DLD1 (cell line): ENCODE data around the gene ETF1.

Experiments used
- in situ Hi-C: cut with HindIII; loops from 2 replicates; pipeline ENCODE4 v1.10.0; 2017; ENCODE audit warnings: low sequenced_read_pairs

ETF1 gene

DNA sequence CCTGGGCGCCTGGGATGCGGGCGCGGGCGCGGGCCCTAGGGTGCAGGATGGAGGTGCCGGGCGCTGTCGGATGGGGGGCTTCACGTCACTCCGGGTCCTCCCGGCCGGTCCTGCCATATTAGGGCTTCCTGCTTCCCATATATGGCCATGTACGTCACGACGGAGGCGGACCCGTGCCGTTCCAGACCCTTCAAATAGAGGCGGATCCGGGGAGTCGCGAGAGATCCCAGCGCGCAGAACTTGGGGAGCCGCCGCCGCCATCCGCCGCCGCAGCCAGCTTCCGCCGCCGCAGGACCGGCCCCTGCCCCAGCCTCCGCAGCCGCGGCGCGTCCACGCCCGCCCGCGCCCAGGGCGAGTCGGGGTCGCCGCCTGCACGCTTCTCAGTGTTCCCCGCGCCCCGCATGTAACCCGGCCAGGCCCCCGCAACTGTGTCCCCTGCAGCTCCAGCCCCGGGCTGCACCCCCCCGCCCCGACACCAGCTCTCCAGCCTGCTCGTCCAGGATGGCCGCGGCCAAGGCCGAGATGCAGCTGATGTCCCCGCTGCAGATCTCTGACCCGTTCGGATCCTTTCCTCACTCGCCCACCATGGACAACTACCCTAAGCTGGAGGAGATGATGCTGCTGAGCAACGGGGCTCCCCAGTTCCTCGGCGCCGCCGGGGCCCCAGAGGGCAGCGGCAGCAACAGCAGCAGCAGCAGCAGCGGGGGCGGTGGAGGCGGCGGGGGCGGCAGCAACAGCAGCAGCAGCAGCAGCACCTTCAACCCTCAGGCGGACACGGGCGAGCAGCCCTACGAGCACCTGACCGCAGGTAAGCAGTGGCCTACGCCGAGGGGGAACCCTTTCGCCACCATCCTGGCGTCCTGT is 77.5 kb downstream of the ETF1 start, which contains the start of gene EGR1:
Gene EGR1 (plus strand): TSS at position 219 of the 864 bp plus-strand sequence. CDS start 283 bp downstream, at position 502.
- in situ Hi-C loops, result no loop called here

DNA sequence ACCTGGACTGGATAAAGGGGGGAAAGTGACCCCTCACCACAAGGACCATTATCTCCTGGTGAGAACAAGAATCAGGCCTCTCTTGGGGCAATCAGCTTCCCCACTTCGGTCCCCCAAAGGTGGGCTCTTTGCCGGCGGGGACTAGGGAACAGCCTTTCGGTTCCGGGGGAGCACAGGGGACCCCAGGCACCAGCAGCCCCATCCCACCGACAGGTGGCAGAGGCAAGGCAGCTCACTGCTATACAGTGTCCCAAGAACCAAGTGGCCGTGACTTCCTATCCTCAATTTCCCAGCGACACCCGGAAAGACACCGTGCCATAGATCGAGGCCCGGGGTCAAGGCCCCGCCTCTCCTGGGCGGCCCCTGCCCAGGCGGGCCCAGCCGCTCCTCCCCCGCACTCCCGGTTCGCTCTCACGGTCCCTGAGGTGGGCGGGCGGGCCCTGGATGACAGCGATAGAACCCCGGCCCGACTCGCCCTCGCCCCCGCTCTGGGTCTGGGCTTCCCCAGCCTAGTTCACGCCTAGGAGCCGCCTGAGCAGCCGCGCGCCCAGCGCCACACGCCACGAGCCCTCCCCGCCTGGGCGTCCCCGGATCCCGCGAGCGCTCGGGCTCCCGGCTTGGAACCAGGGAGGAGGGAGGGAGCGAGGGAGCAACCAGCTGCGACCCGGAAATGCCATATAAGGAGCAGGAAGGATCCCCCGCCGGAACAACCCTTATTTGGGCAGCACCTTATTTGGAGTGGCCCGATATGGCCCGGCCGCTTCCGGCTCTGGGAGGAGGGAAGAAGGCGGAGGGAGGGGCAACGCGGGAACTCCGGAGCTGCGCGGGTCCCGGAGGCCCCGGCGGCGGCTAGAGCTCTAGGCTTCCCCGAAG is 78.4 kb downstream of the ETF1 start:
- in situ Hi-C loops, result no loop called here

- in situ Hi-C loops, result no loop called here
These were observed 79.0 kb downstream of the ETF1 start for GRCh38 chr5:138464008-138464387.

GRCh38 chr5:138463419-138464007 is 79.5 kb downstream of the ETF1 start:
- in situ Hi-C loops, result no loop called here

GRCh38 chr5:138461343-138462125 is 81.5 kb downstream of the ETF1 start:
- in situ Hi-C loops, result no loop called here

DNA sequence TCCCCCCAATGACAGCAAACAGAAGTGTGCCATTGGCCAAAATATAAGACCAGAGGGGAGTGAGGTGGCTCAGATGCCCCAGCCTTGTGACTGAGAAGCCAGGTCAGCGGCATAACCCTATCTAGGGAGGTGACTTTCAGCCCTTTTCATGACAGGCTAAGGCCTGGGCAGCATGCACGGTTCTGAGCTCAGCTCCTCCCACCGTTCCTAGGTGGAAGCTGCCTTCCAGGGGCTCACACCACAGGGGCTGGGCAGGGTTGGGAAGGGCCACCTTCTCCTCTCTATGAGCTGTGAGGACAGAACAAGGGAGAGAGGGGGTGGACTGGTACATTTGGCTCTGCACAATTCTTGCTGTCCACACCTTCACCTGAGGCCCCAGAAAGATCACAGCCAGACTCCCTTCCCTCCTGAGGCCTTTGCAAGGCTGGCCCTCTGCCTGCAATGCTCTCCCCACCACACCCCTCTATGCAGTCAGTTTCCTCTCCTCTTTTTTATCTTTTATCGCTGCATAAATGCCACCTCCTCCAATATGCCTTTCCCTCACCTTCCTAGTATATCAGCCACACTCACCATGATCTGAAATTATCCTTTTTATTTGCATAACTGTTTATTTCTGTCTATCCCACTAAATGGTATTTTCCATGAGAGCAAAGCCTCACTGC is 82.9 kb downstream of the ETF1 start:
- in situ Hi-C loops, result no loop called here

GRCh38 chr5:138459311-138459933 is 83.6 kb downstream of the ETF1 start:
- in situ Hi-C loops, result no loop called here

DNA sequence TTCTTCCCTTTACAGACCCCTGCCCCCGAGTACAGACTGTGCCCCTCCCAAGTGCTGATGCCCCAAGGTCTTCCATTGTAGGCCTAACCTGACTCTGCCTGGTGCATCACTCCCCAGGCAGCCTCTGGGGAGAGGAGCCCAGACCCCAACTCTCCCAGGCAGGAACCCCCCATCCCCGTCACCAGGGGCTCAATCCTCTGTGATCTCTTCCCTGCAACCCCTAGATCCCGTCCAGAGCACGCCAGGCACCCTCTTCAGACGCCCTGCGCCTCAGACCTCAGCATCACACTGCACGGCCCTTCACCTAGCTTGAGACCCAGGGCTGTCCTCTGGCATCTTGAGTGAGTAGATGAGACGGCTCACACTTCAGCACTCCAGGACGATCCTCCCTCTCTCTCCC is 84.2 kb downstream of the ETF1 start:
- in situ Hi-C loops, result no loop called here

GRCh38 chr5:138458384-138458783 is 84.7 kb downstream of the ETF1 start:
- in situ Hi-C loops, result no loop called here

DNA sequence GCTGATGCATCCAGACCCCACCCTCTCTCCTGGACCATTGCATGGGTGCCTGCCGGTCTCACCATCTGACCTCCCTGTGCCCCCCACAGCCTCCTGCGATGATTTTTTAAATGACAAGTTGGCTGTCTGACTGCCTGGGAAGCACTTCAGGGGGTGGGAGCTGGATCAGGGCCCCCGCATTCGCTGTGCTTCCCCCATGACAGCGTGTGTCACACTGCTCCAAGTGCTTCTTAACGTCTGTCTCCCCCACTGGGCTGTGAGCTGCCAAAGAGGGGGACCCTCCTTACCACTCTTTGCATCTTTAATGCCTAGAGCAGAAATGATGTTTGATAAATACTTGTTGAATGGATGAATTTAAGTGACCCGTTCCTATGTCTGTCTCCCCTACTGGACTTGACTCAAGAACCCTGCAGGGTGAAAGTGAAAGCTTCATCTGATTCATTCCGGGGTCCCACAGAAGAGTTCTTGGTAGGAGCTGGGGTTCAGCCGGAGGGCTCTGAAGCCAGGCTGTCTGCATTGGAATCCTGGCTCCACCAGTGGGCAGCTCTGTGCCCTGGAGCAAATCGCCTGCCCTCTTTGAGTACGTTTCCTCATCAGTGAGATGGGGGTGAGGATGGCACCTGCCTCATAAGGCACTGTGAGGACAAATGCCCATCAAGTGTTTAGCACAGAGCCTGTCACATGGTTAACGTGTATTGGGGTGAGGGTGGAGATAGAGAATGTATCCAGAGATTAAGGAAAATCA is 85.3 kb downstream of the ETF1 start:
- in situ Hi-C loops, result no loop called here
